Measurements from ENCODE around the gene PDHX.

- TF ChIP-seq EZH2 (IDR thresholded peaks at IDR 0.05) (no peak), POLR2AphosphoS5 (IDR thresholded peaks at IDR 0.05; ENCODE audit: borderline replicate concordance, low read depth, low read length) (no peak)
These were observed 72.2 kb downstream of the PDHX start for GRCh38 chr11:34988294-34989255.

Data from SK-N-MC (cell line).